Upper lobe of left lung (tissue), 6 donors: ENCODE data around the gene EPS8. TPM values are rescaled to one million over a fixed set of nuclear protein-coding genes. Genes with fewer than 3 reads are reported as not detected.

Experiments used
- ATAC-seq, 2 donors: fragments of 200-7000 bp; cut with Tn5 transposase; one replicate each; pipeline ENCODE4 v1.9.1; 2022; ENCODE audit warnings: mild to moderate bottlenecking in 2 of 2, moderate library complexity in 2 of 2; ENCODE audit not compliant: low FRiP score in 2 of 2
- DNase-seq, 2 donors: peaks; one replicate each; pipeline ENCODE4 v3.0.0-alpha.2; 2019 to 2020
- H3K27ac ChIP-seq, 4 donors: fragments of 200-600 bp; sonication (generic); one replicate each; pipeline ENCODE4 v1.5.1; 2016 to 2019
- H3K27me3 ChIP-seq, 4 donors: fragments of 200-600 bp; sonication (generic); one replicate each; pipeline ENCODE4 v1.5.1; 2017 to 2019
- H3K36me3 ChIP-seq, 4 donors: fragments of 200-600 bp; sonication (generic); one replicate each; pipeline ENCODE4 v1.5.1; 2016 to 2019
- H3K4me1 ChIP-seq, 4 donors: fragments of 200-600 bp; sonication (generic); one replicate each; pipeline ENCODE4 v1.5.1; 2018 to 2019
- H3K4me3 ChIP-seq, 4 donors: fragments of 200-600 bp; sonication (generic); one replicate each; pipeline ENCODE4 v1.5.1; 2017 to 2019; ENCODE audit warnings: mild to moderate bottlenecking in 2 of 4, moderate library complexity in 1 of 4
- H3K9me3 ChIP-seq, 4 donors: fragments of 200-600 bp; sonication (generic); one replicate each; pipeline ENCODE4 v1.5.1; 2018 to 2019
- EP300 ChIP-seq, 4 donors: sonication (generic); formaldehyde crosslinking; IDR thresholded peaks; one replicate each; pipeline ENCODE4 v1.5.1; 2017; ENCODE audit warnings: antibody characterized with exemption in 4 of 4, control low read depth in 2 of 4
- POLR2A ChIP-seq, 4 donors: fragments of 450-650 bp; IDR thresholded peaks; one replicate each; pipeline ENCODE4 v1.5.1; 2016 to 2017; ENCODE audit warnings: antibody characterized with exemption in 4 of 4, mild to moderate bottlenecking in 2 of 4
- POLR2AphosphoS5 ChIP-seq, 2 donors: sonication (generic); formaldehyde crosslinking; IDR thresholded peaks; one replicate each; pipeline ENCODE4 v1.5.1; 2017; ENCODE audit warnings: antibody characterized with exemption in 2 of 2
- WGBS, 2 donors: methylation state at CpG; one replicate each; pipeline ENCODE4 v1.1.5; 2017 to 2018; 5-methylcytosine and 5-hydroxymethylcytosine counted together
- total RNA-seq, 6 donors: library from RNA; depleted of rRNA in 4 of 6; stranded (reverse); fragments of >200 nt in 4 of 6; gene quantifications; one replicate each; pipeline versions ENCODE4 v1.1.0 to v1.2.1, GENCODE V29; 2016 to 2021
- TF ChIP-seq, protein P1 (sequence below), 6 experiments: fragments of 450-650 bp in 4 of 6; fragments of 200-600 bp in 2 of 6; sonication (generic) in 2 of 6; IDR thresholded peaks; one replicate each; pipeline ENCODE4 v1.5.1; 2016 to 2019; ENCODE audit warnings: antibody characterized with exemption in 6 of 6
- donor health status: DM: no; HTN: no; CAD: no; lungs with moderate emphysema.
- donor health status: DM: no; HTN: yes; CAD: no; lungs with severe emphysema.

The EPS8 gene
- total RNA-seq, 6 donors from 2014 or later = 43.9 to 112 (median 67.2) TPM

DNA sequence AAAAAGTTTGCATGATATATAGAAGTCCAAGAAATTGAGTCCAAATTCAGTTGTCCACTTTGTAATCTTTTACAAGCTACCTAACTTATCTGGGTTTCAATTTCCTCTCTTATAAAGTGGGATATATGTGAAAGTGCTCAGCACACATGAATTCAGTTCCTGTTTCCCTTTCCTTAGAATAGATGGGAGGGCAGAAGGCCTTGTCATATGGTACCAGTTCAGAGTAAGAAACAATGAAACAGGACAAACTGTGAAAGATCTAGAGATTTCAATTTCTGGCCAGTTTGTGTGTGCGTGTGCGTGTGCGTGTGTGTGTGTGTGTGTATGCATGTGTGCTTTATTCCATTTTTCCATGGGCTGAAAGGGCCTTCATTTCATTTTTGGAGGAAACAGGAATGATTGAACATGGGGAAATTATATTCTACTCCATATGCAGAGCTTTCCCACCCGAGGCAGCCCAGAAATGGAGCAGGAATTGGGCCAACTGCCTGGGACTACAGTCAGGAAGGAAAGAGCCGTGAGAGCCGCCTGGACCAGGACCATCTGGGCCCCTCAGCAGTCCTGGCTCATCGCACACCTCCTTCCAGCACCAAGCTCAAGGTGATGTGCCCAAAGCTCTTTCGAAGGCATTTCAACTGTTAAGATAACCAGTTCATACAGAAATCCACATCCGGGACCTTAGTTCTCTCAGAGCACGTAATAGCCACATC lies 183.2 kb downstream of the EPS8 start:
- Histone ChIP-seq H3K36me3 (no peaks in the 10 kb centered on the region), H3K4me3 (no peak overlapping the region), H3K27me3 (no peaks in the 10 kb centered on the region), H3K4me1 (no peaks in the 10 kb centered on the region), H3K9me3 (no peaks in the 10 kb centered on the region), H3K27ac (no peak overlapping the region)
- TF ChIP-seq POLR2AphosphoS5 (IDR thresholded peaks at IDR 0.05) = no peak
- TF ChIP-seq EP300 (IDR thresholded peaks at IDR 0.05) = no peak
- TF ChIP-seq POLR2A (IDR thresholded peaks at IDR 0.05) = no peak
- TF ChIP-seq, protein P1, sequence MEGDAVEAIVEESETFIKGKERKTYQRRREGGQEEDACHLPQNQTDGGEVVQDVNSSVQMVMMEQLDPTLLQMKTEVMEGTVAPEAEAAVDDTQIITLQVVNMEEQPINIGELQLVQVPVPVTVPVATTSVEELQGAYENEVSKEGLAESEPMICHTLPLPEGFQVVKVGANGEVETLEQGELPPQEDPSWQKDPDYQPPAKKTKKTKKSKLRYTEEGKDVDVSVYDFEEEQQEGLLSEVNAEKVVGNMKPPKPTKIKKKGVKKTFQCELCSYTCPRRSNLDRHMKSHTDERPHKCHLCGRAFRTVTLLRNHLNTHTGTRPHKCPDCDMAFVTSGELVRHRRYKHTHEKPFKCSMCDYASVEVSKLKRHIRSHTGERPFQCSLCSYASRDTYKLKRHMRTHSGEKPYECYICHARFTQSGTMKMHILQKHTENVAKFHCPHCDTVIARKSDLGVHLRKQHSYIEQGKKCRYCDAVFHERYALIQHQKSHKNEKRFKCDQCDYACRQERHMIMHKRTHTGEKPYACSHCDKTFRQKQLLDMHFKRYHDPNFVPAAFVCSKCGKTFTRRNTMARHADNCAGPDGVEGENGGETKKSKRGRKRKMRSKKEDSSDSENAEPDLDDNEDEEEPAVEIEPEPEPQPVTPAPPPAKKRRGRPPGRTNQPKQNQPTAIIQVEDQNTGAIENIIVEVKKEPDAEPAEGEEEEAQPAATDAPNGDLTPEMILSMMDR (IDR thresholded peaks at IDR 0.05) = no peak
- ATAC-seq (peak in 1 of 2 donors; percentile 41), DNase-seq (no peak)
- WGBS, 2 donors = 84 to 86% methylated on average over 10 of the region's 10 CpGs

DNA sequence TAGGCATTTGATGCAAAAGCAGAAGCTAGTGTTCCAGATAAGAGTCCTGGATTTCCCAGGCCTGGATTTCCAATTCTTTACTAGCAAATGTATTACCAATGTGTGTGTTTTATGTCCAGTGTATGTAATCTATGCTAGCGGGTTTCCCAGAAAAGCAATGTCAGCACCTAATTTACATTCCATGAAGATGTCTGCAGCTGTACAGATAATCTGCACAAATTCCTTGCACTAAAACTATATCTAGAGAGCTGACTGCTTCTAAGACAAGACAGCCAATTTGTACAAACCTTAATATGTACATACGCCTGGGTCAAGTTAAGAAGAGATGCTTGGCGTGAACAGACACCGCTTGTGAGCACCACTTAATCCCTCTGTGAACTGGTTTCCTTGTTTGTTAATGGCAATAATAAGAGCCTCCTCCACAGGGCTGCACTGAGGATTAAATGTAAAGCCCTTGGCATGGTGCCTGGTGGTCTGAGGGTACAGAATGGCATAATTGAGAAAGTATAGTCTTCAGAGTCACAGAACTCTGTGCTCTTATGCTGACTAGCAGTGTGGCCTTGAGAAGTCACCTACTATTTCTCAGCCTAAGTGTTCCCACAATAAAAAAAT lies 185.6 kb downstream of the EPS8 start:
- ATAC-seq (no peak), DNase-seq (no peak)
- H3K27ac ChIP-seq = no peak overlapping the region
- no peaks in the 10 kb centered on the region for H3K27me3 ChIP-seq
- TF ChIP-seq POLR2AphosphoS5 (IDR thresholded peaks at IDR 0.05) (no peak), EP300 (IDR thresholded peaks at IDR 0.05) (no peak), POLR2A (IDR thresholded peaks at IDR 0.05) (no peak)
- TF ChIP-seq, protein P1 (IDR thresholded peaks at IDR 0.05) = no peak
- H3K36me3 ChIP-seq = no peaks in the 10 kb centered on the region
- peaks cover 6 to 15% (median 12%) of the 10 kb centered on the region in 4 donors for H3K4me1 ChIP-seq
- H3K4me3 ChIP-seq = no peak overlapping the region
- WGBS, 2 donors = 69 to 87% methylated on average over 4 of the region's 4 CpGs
- no peaks in the 10 kb centered on the region for H3K9me3 ChIP-seq

GRCh38 chr12:15602051-15602672 lies 187.0 kb downstream of the EPS8 start:
- Histone ChIP-seq H3K4me1 (peaks cover 10 to 22% (median 13%) of the 10 kb centered on the region in 4 donors), H3K4me3 (no peak overlapping the region), H3K36me3 (no peaks in the 10 kb centered on the region), H3K27ac (no peak overlapping the region), H3K27me3 (no peaks in the 10 kb centered on the region), H3K9me3 (no peaks in the 10 kb centered on the region)
- TF ChIP-seq, protein P1 (IDR thresholded peaks at IDR 0.05) = no peak
- TF ChIP-seq POLR2A (IDR thresholded peaks at IDR 0.05) (no peak), POLR2AphosphoS5 (IDR thresholded peaks at IDR 0.05) (no peak)
- 88 to 89% methylated on average over 3 of the region's 3 CpGs for WGBS, 2 donors
- ATAC-seq (no peak), DNase-seq (no peak)

DNA sequence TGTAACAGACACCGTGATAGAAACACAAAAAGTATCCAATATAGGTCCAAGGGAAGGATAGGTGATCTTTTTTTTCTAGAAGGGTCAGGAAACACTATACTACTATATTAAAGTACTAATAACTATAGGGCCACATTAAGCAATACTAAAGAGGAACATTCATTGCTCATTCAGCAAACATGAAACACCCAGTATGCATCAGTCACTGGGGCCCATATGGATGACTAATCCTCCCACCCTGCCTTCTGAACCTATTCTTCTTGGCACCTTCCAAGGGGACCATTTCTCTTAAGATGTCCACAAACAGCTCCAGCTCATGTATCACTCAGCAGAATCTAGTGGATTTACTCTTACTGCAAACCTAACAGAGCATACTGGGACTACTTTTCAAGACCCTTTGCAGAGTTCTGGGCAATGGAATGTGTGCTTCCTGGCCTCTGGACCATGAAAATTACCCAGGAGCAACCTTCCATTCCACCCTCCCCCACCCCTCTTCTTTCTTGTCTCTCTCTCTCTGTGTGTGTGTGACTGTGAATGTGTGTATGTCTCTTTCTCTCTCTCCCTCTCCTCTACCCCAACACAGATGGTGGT lies 187.9 kb downstream of the EPS8 start:
- no peaks in the 10 kb centered on the region for H3K27me3 ChIP-seq
- no peak for DNase-seq
- H3K36me3 ChIP-seq = no peaks in the 10 kb centered on the region
- ATAC-seq = peak in 1 of 2 donors; percentile 59
- TF ChIP-seq POLR2A (IDR thresholded peaks at IDR 0.05) = no peak
- H3K4me1 ChIP-seq = peaks cover 11 to 28% (median 19%) of the 10 kb centered on the region in 4 donors
- no peak overlapping the region for H3K27ac ChIP-seq
- H3K9me3 ChIP-seq = no peaks in the 10 kb centered on the region
- WGBS, 2 donors = 90 to 94% methylated on average over 1 of the region's 1 CpG
- no peak overlapping the region for H3K4me3 ChIP-seq

GRCh38 chr12:15600223-15600935 lies 188.8 kb downstream of the EPS8 start:
- ATAC-seq (no peak), DNase-seq (no peak)
- H3K27me3 ChIP-seq = no peaks in the 10 kb centered on the region
- peak overlapping the region in 1 of 4 donors; percentile 27 for H3K27ac ChIP-seq
- 87 to 90% methylated on average over 7 of the region's 7 CpGs for WGBS, 2 donors
- H3K36me3 ChIP-seq = no peaks in the 10 kb centered on the region
- no peaks in the 10 kb centered on the region for H3K9me3 ChIP-seq
- no peak for TF ChIP-seq POLR2AphosphoS5 (IDR thresholded peaks at IDR 0.05)
- TF ChIP-seq, protein P1 (IDR thresholded peaks at IDR 0.05) = no peak
- H3K4me3 ChIP-seq = no peak overlapping the region
- peaks cover 11 to 30% (median 21%) of the 10 kb centered on the region in 4 donors for H3K4me1 ChIP-seq
